ENCODE data around the gene ZNF35.

The ZNF35 gene

DNA sequence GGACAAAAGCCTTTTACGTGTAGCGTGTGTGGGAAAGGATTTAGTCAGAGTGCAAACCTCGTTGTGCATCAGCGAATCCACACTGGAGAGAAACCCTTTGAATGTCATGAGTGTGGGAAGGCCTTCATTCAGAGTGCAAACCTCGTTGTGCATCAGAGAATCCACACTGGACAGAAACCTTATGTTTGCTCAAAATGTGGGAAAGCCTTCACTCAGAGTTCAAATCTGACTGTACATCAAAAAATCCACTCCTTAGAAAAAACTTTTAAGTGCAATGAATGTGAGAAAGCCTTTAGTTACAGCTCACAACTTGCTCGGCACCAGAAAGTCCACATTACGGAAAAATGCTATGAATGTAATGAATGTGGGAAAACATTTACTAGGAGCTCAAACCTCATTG is 10.5 kb downstream of the ZNF35 start:
- no peak for TF ChIP-seq ZC3H10 (CRISPR knock-in tag; IDR thresholded peaks at IDR 0.05)
- no peak for TF ChIP-seq ZFP30 (CRISPR knock-in tag; IDR thresholded peaks at IDR 0.05)
- TF ChIP-seq, protein P1, sequence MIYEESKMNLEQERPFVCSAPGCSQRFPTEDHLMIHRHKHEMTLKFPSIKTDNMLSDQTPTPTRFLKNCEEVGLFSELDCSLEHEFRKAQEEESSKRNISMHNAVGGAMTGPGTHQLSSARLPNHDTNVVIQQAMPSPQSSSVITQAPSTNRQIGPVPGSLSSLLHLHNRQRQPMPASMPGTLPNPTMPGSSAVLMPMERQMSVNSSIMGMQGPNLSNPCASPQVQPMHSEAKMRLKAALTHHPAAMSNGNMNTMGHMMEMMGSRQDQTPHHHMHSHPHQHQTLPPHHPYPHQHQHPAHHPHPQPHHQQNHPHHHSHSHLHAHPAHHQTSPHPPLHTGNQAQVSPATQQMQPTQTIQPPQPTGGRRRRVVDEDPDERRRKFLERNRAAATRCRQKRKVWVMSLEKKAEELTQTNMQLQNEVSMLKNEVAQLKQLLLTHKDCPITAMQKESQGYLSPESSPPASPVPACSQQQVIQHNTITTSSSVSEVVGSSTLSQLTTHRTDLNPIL (CRISPR knock-in tag; IDR thresholded peaks at IDR 0.05; ENCODE audit: low read depth): no peak
- no peak for TF ChIP-seq ZNF565 (CRISPR knock-in tag; conservative IDR thresholded peaks at IDR 0.05; ENCODE audit: low read depth)
- TF ChIP-seq ZNF8 (CRISPR knock-in tag; IDR thresholded peaks at IDR 0.05): peak; percentile 58; the same call in 1 of the 2 replicates
- ATAC-seq: no peak

DNA sequence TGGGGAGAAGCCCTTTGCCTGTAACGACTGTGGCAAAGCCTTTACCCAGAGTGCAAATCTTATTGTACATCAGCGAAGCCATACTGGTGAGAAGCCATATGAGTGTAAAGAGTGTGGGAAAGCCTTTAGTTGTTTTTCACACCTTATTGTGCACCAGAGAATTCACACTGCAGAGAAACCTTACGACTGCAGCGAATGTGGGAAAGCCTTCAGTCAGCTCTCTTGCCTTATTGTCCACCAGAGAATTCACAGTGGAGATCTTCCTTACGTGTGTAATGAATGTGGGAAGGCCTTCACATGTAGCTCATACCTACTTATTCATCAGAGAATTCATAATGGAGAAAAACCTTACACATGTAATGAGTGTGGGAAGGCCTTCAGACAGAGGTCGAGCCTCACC is 10.9 kb downstream of the ZNF35 start:
- no peak for ATAC-seq
- TF ChIP-seq ZNF565 (CRISPR knock-in tag; conservative IDR thresholded peaks at IDR 0.05; ENCODE audit: low read depth): no peak
- TF ChIP-seq ZNF8 (CRISPR knock-in tag; IDR thresholded peaks at IDR 0.05): no peak
- TF ChIP-seq ZFP3 (CRISPR knock-in tag; IDR thresholded peaks at IDR 0.05): no peak
- TF ChIP-seq, protein P2, sequence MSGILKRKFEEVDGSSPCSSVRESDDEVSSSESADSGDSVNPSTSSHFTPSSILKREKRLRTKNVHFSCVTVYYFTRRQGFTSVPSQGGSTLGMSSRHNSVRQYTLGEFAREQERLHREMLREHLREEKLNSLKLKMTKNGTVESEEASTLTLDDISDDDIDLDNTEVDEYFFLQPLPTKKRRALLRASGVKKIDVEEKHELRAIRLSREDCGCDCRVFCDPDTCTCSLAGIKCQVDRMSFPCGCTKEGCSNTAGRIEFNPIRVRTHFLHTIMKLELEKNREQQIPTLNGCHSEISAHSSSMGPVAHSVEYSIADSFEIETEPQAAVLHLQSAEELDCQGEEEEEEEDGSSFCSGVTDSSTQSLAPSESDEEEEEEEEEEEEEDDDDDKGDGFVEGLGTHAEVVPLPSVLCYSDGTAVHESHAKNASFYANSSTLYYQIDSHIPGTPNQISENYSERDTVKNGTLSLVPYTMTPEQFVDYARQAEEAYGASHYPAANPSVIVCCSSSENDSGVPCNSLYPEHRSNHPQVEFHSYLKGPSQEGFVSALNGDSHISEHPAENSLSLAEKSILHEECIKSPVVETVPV (CRISPR knock-in tag; IDR thresholded peaks at IDR 0.05): no peak
- no peak for TF ChIP-seq ZNF70 (CRISPR knock-in tag; IDR thresholded peaks at IDR 0.05)
- TF ChIP-seq ISL1 (CRISPR knock-in tag; IDR thresholded peaks at IDR 0.05): no peak
- TF ChIP-seq ZC3H10 (CRISPR knock-in tag; IDR thresholded peaks at IDR 0.05): no peak
- TF ChIP-seq ESRRG (CRISPR knock-in tag; IDR thresholded peaks at IDR 0.05): no peak
- no peak for TF ChIP-seq GLIS3 (CRISPR knock-in tag; IDR thresholded peaks at IDR 0.05)
- no peak for TF ChIP-seq TCF4 (CRISPR knock-in tag; IDR thresholded peaks at IDR 0.05; ENCODE audit: borderline replicate concordance)
- TF ChIP-seq, protein P1 (CRISPR knock-in tag; IDR thresholded peaks at IDR 0.05; ENCODE audit: low read depth): no peak
- TF ChIP-seq POU6F1 (CRISPR knock-in tag; IDR thresholded peaks at IDR 0.05; ENCODE audit: borderline replicate concordance, low read depth): no peak

DNA sequence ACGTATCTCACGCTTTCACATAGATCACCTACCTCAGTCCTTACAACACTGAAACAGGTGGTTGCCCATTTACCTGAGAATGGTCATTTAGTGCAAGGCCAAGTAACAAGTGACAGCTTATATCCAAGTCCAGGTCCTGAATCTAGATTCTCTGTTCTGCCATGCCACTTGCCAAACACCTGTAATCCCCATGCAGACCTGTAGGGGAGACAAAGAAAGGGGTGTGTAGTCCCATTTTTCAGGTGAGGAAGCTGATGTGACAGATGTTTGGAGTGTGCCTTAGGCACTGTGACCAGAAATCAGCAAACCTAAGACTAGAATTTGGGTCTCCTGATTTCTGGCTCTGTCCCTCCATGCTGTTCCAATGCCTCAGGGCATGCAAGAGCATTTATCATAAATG is 12.7 kb downstream of the ZNF35 start:
- no peak for ATAC-seq
- TF ChIP-seq, protein P3, sequence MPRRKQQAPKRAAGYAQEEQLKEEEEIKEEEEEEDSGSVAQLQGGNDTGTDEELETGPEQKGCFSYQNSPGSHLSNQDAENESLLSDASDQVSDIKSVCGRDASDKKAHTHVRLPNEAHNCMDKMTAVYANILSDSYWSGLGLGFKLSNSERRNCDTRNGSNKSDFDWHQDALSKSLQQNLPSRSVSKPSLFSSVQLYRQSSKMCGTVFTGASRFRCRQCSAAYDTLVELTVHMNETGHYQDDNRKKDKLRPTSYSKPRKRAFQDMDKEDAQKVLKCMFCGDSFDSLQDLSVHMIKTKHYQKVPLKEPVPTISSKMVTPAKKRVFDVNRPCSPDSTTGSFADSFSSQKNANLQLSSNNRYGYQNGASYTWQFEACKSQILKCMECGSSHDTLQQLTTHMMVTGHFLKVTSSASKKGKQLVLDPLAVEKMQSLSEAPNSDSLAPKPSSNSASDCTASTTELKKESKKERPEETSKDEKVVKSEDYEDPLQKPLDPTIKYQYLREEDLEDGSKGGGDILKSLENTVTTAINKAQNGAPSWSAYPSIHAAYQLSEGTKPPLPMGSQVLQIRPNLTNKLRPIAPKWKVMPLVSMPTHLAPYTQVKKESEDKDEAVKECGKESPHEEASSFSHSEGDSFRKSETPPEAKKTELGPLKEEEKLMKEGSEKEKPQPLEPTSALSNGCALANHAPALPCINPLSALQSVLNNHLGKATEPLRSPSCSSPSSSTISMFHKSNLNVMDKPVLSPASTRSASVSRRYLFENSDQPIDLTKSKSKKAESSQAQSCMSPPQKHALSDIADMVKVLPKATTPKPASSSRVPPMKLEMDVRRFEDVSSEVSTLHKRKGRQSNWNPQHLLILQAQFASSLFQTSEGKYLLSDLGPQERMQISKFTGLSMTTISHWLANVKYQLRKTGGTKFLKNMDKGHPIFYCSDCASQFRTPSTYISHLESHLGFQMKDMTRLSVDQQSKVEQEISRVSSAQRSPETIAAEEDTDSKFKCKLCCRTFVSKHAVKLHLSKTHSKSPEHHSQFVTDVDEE (CRISPR knock-in tag; IDR thresholded peaks at IDR 0.05): no peak
- no peak for TF ChIP-seq PPARA (CRISPR knock-in tag; IDR thresholded peaks at IDR 0.05; ENCODE audit: borderline replicate concordance)
- TF ChIP-seq RARB (CRISPR knock-in tag; IDR thresholded peaks at IDR 0.05): no peak
- TF ChIP-seq BACH2 (CRISPR knock-in tag; IDR thresholded peaks at IDR 0.05; ENCODE audit: borderline replicate concordance): no peak
- no peak for TF ChIP-seq ARNTL (CRISPR knock-in tag; IDR thresholded peaks at IDR 0.05; ENCODE audit: borderline replicate concordance, low read depth)
- TF ChIP-seq ZNF70 (CRISPR knock-in tag; IDR thresholded peaks at IDR 0.05): no peak

DNA sequence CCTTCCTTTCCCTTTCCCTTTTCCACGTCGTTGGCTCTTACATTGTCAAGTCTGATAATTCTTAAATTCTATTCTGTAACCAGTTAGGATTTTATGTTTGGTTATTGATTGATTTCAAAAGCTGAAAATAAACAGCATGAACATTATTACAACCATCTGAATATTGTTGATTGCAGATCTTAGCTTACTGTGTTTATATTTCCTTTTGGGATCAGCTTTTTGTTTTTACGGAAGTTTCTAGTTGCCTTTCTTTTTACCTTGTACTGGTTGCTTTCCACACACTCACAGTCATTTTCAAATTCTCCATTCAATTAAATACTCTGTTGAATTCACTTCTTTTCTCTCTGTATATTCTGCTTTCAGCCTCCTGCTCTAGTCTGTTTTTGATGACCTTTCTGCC is 16.6 kb downstream of the ZNF35 start:
- ATAC-seq: no peak
- TF ChIP-seq, protein P1 (CRISPR knock-in tag; IDR thresholded peaks at IDR 0.05; ENCODE audit: low read depth): no peak
- TF ChIP-seq ESRRG (CRISPR knock-in tag; IDR thresholded peaks at IDR 0.05) (no peak), BACH2 (CRISPR knock-in tag; IDR thresholded peaks at IDR 0.05; ENCODE audit: borderline replicate concordance) (no peak), TOX (CRISPR knock-in tag; IDR thresholded peaks at IDR 0.05; ENCODE audit: borderline replicate concordance) (no peak), ZC3H10 (CRISPR knock-in tag; IDR thresholded peaks at IDR 0.05) (no peak), ZNF8 (CRISPR knock-in tag; IDR thresholded peaks at IDR 0.05) (no peak), CSDC2 (CRISPR knock-in tag; IDR thresholded peaks at IDR 0.05) (no peak), ZNF70 (CRISPR knock-in tag; IDR thresholded peaks at IDR 0.05) (no peak), ZFP3 (CRISPR knock-in tag; IDR thresholded peaks at IDR 0.05) (no peak), TCF4 (CRISPR knock-in tag; IDR thresholded peaks at IDR 0.05; ENCODE audit: borderline replicate concordance) (no peak), POU6F1 (CRISPR knock-in tag; IDR thresholded peaks at IDR 0.05; ENCODE audit: borderline replicate concordance, low read depth) (no peak)
- TF ChIP-seq, protein P3 (CRISPR knock-in tag; IDR thresholded peaks at IDR 0.05): no peak
